Stimulated activated CD8-positive, alpha-beta memory T cell treated with anti-CD3 and anti-CD28 coated beads, Interleukin-12 subunit alpha, Interleukin-12 subunit beta, amount 100 ng/mL, for 24 hours (primary cell): ENCODE measurements around the gene XIRP1.

ENCODE experiments used
- DNase-seq: peaks from one replicate; pipeline ENCODE4 v3.0.0-alpha.2; 2020; ENCODE audit errors: extremely low read depth

The XIRP1 gene

GRCh38 chr3:39208463-39209055, 16.2 kb upstream of the XIRP1 start:
- no peak for DNase-seq

- no peak for DNase-seq
These were observed 15.2 kb upstream of the XIRP1 start for GRCh38 chr3:39207361-39208186.

GRCh38 chr3:39205919-39206516, 13.6 kb upstream of the XIRP1 start:
- DNase-seq: no peak

- no peak for DNase-seq
These were observed 12.7 kb upstream of the XIRP1 start for GRCh38 chr3:39205131-39205530.

- DNase-seq: no peak
These were observed 11.5 kb upstream of the XIRP1 start for GRCh38 chr3:39203860-39204259.

- DNase-seq: no peak
These were observed 11.0 kb upstream of the XIRP1 start for GRCh38 chr3:39203402-39203801.

GRCh38 chr3:39202094-39202493, 9.7 kb upstream of the XIRP1 start:
- no peak for DNase-seq

- no peak for DNase-seq
These were observed 4.4 kb upstream of the XIRP1 start for GRCh38 chr3:39196671-39197356.

- no peak for DNase-seq
These were observed 3.6 kb upstream of the XIRP1 start for GRCh38 chr3:39196034-39196433.

- DNase-seq: no peak
These were observed 996 bp upstream of the XIRP1 start for GRCh38 chr3:39193391-39193790.

- no peak for DNase-seq
These were observed 622 bp downstream of the XIRP1 start for GRCh38 chr3:39191773-39192172.

GRCh38 chr3:39191111-39191510, 1.3 kb downstream of the XIRP1 start:
- DNase-seq: no peak

GRCh38 chr3:39190281-39191025, 1.9 kb downstream of the XIRP1 start:
- DNase-seq: no peak

GRCh38 chr3:39189959-39190269, 2.5 kb downstream of the XIRP1 start:
- DNase-seq: no peak

GRCh38 chr3:39189150-39189958, 3.0 kb downstream of the XIRP1 start:
- no peak for DNase-seq

- DNase-seq: no peak
These were observed 3.9 kb downstream of the XIRP1 start for GRCh38 chr3:39188271-39189149.

- no peak for DNase-seq
These were observed 4.8 kb downstream of the XIRP1 start for GRCh38 chr3:39187372-39188155.

GRCh38 chr3:39186692-39187151, 5.7 kb downstream of the XIRP1 start:
- DNase-seq: no peak
